8988T (cell line): ENCODE data around the gene USP5.

Source experiments
- DNase-seq: peaks from one replicate; pipeline ENCODE4 v3.0.0; 2011

The USP5 gene

GRCh38 chr12:6851921-6852650 is at the start of gene USP5:
TSS of gene USP5 (plus strand) at chr12:6852150. CDS start at chr12:6852180, 30 bp downstream.
- peak; percentile 81 for DNase-seq

GRCh38 chr12:6807170-6807569 is 44.8 kb upstream of the USP5 start:
- DNase-seq, result no peak

GRCh38 chr12:6809056-6809455 is 42.9 kb upstream of the USP5 start:
- no peak for DNase-seq

GRCh38 chr12:6810758-6811157 is 41.2 kb upstream of the USP5 start:
- no peak for DNase-seq

- DNase-seq, result no peak
Observed at GRCh38 chr12:6813363-6813762, 38.6 kb upstream of the USP5 start.

GRCh38 chr12:6816598-6816997 is 35.4 kb upstream of the USP5 start:
- DNase-seq, result no peak

GRCh38 chr12:6817098-6817497 is 34.9 kb upstream of the USP5 start:
- no peak for DNase-seq

GRCh38 chr12:6817662-6818157 is 34.2 kb upstream of the USP5 start:
- no peak for DNase-seq

- DNase-seq, result no peak
Observed at GRCh38 chr12:6818222-6818621, 33.7 kb upstream of the USP5 start.

GRCh38 chr12:6818645-6819044 is 33.3 kb upstream of the USP5 start:
- DNase-seq, result no peak

- DNase-seq, result no peak
Observed at GRCh38 chr12:6819106-6820030, 32.6 kb upstream of the USP5 start.

- no peak for DNase-seq
Observed at GRCh38 chr12:6820166-6820565, 31.8 kb upstream of the USP5 start.

GRCh38 chr12:6821591-6822425 is 30.1 kb upstream of the USP5 start, which contains the start of gene GPR162:
TSS of gene GPR162 (plus strand) at chr12:6821821. CDS start at chr12:6823899, 2,078 bp downstream.
- DNase-seq, result no peak

GRCh38 chr12:6822426-6823135 is 29.4 kb upstream of the USP5 start:
- no peak for DNase-seq

- no peak for DNase-seq
Observed at GRCh38 chr12:6823182-6824084, 28.5 kb upstream of the USP5 start.

GRCh38 chr12:6824085-6824775 is 27.7 kb upstream of the USP5 start:
- no peak for DNase-seq

- no peak for DNase-seq
Observed at GRCh38 chr12:6824901-6825381, 27.0 kb upstream of the USP5 start.

- DNase-seq, result peak; percentile 96
Observed at GRCh38 chr12:6825398-6826124, 26.4 kb upstream of the USP5 start.

GRCh38 chr12:6826125-6826733 is 25.7 kb upstream of the USP5 start:
- no peak for DNase-seq
